CD14-positive monocyte (primary cell): ENCODE measurements around the gene SMIM33. TPM values are rescaled to one million over a fixed set of nuclear protein-coding genes. Genes with fewer than 3 reads are reported as not detected.
A peak's percentile ranks its signal among the peaks of the same experiment; 100 is the strongest.

Experiments used
- DNase-seq, 3 donors: peaks; one replicate each; pipeline ENCODE4 v3.0.0-alpha.2; 2011 to 2022
- H2AFZ ChIP-seq: 2 replicates; pipeline ENCODE4 v1.6.0; 2012; ENCODE audit warnings: mild to moderate bottlenecking, low read depth, low read length, inconsistent platforms; ENCODE audit not compliant: insufficient read depth, poor library complexity, severe bottlenecking
- H3K27ac ChIP-seq, 2 donors: 1 replicate in 1 of 2; 2 replicates in 1 of 2; pipeline ENCODE4 v1.5.1; 2012 to 2013; ENCODE audit warnings: low read length in 2 of 2, control low read depth in 1 of 2, inconsistent platforms in 1 of 2, low read depth in 1 of 2, mild to moderate bottlenecking in 1 of 2
- H3K27me3 ChIP-seq, 2 donors: one replicate each; pipeline versions ENCODE4 v1.6.0 to v1.6.1; 2011 to 2013; ENCODE audit warnings: low read length in 2 of 2; ENCODE audit not compliant: control insufficient read depth in 2 of 2, insufficient read depth in 2 of 2
- H3K36me3 ChIP-seq, 2 donors: replicated peaks in 1 of 2; 1 replicate in 1 of 2; 2 replicates in 1 of 2; pipeline versions ENCODE4 v1.5.1 to v1.6.1; 2012 to 2013; ENCODE audit warnings: low read length in 2 of 2, control low read depth in 1 of 2, inconsistent platforms in 1 of 2, mild to moderate bottlenecking in 1 of 2; ENCODE audit not compliant: insufficient read depth in 2 of 2, control insufficient read depth in 1 of 2
- H3K4me1 ChIP-seq, 2 donors: 1 replicate in 1 of 2; 2 replicates in 1 of 2; pipeline versions ENCODE4 v1.5.1 to v1.6.1; 2012 to 2013; ENCODE audit warnings: low read length in 2 of 2, control low read depth in 1 of 2, inconsistent platforms in 1 of 2, mild to moderate bottlenecking in 1 of 2, moderate library complexity in 1 of 2; ENCODE audit not compliant: insufficient read depth in 2 of 2, control insufficient read depth in 1 of 2
- H3K4me2 ChIP-seq: replicated peaks from 2 replicates; pipeline ENCODE3; 2012; ENCODE audit warnings: low read length, moderate library complexity, mild to moderate bottlenecking; ENCODE audit not compliant: poor library complexity, severe bottlenecking; ENCODE audit errors: extremely low read depth
- H3K4me3 ChIP-seq, 3 experiments: fragments of 200-600 bp in 1 of 3; sonication (generic) in 1 of 3; replicated peaks in 1 of 3; 1 replicate in 2 of 3; 2 replicates in 1 of 3; pipeline ENCODE4 v1.5.1; 2011 to 2013; ENCODE audit warnings: low read length in 3 of 3, mild to moderate bottlenecking in 3 of 3, control low read depth in 2 of 3, low read depth in 2 of 3, inconsistent platforms in 1 of 3, moderate library complexity in 1 of 3
- H3K79me2 ChIP-seq: 2 replicates; pipeline ENCODE4 v1.6.0; 2012; ENCODE audit warnings: mild to moderate bottlenecking, control low read depth, inconsistent platforms, low read length, moderate library complexity; ENCODE audit not compliant: insufficient read depth
- H3K9ac ChIP-seq: 2 replicates; pipeline ENCODE4 v1.6.0; 2017; ENCODE audit warnings: low read length, mild to moderate bottlenecking; ENCODE audit not compliant: insufficient read depth, poor library complexity, severe bottlenecking
- H3K9me3 ChIP-seq, 2 donors: replicated peaks in 1 of 2; 1 replicate in 1 of 2; 2 replicates in 1 of 2; pipeline versions ENCODE4 v1.5.1 to v1.6.1; 2012 to 2013; ENCODE audit warnings: low read length in 2 of 2, control low read depth in 1 of 2; ENCODE audit not compliant: control insufficient read depth in 1 of 2, insufficient read depth in 1 of 2
- H4K20me1 ChIP-seq: 2 replicates; pipeline ENCODE4 v1.6.0; 2012; ENCODE audit warnings: mild to moderate bottlenecking, low read length, control low read depth, moderate library complexity; ENCODE audit not compliant: insufficient read depth
- H3K27ac Mint-ChIP-seq, 7 donors: one replicate each; pipeline ENCODE4 v1.8.0; 2020; ENCODE audit warnings: mild to moderate bottlenecking in 7 of 7, mixed read lengths in 7 of 7, moderate library complexity in 6 of 7, inconsistent platforms in 2 of 7
- H3K27me3 Mint-ChIP-seq, 3 donors: one replicate each; pipeline ENCODE4 v1.8.0; 2021 to 2022; ENCODE audit warnings: low read depth in 3 of 3, mild to moderate bottlenecking in 3 of 3, mixed read lengths in 3 of 3, moderate library complexity in 3 of 3, inconsistent platforms in 1 of 3
- H3K36me3 Mint-ChIP-seq, 2 donors: one replicate each; pipeline ENCODE4 v1.8.0; 2020; ENCODE audit warnings: mixed read lengths in 2 of 2, inconsistent platforms in 1 of 2, mild to moderate bottlenecking in 1 of 2
- H3K4me1 Mint-ChIP-seq: one replicate; pipeline ENCODE4 v1.8.0; 2020; ENCODE audit warnings: mild to moderate bottlenecking, mixed read lengths
- H3K4me3 Mint-ChIP-seq, 2 donors: one replicate each; pipeline ENCODE4 v1.8.0; 2020; ENCODE audit warnings: mild to moderate bottlenecking in 2 of 2, mixed read lengths in 2 of 2, moderate library complexity in 1 of 2
- H3K9me3 Mint-ChIP-seq, 7 donors: one replicate each; pipeline ENCODE4 v1.8.0; 2020 to 2022; ENCODE audit warnings: mixed read lengths in 7 of 7, mild to moderate bottlenecking in 6 of 7, moderate library complexity in 6 of 7, inconsistent platforms in 2 of 7
- WGBS: methylation state at CpG from one replicate; pipeline ENCODE4 v1.1.5; 2013; ENCODE audit warnings: missing lambda C conversion rate; ENCODE audit not compliant: insufficient coverage; 5-methylcytosine and 5-hydroxymethylcytosine counted together
- intact Hi-C, 2 donors: fragments of 100-400 bp; cut with micrococcal nuclease; formaldehyde crosslinking; loops; one replicate each; pipeline versions ENCODE4 v1.15.0 to v1.15.1; 2023
- polyA minus RNA-seq: library from RNA; depleted of rRNA, polyadenylated mRNA; stranded (reverse); fragments of >200 nt; gene quantifications from 2 replicates; pipeline ENCODE4 v1.2.3, GENCODE V29; 2012
- polyA plus RNA-seq, 3 donors: library from polyadenylated mRNA; depleted of rRNA in 1 of 3; unstranded in 2 of 3; stranded (reverse) in 1 of 3; fragments of 300-500 nt in 2 of 3; fragments of >200 nt in 1 of 3; fragmentation: Illumina TruSeq in 2 of 3; gene quantifications; 1 replicate in 2 of 3; 2 replicates in 1 of 3; pipeline ENCODE4 v1.2.3, GENCODE V29; 2012 to 2021
- total RNA-seq, 12 experiments: library from RNA in 1 of 12; stranded (reverse) in 1 of 12; fragments of 120-200 nt in 1 of 12; gene quantifications; one replicate each; pipeline ENCODE4 v1.2.4 and lab custom pipeline; 2013 to 2026; ENCODE audit warnings: mixed read lengths in 6 of 12, inconsistent platforms in 1 of 12
- TF ChIP-seq, protein P1 (sequence below): fragments of 200-600 bp; IDR thresholded peaks from one replicate; pipeline ENCODE4 v1.8.0; 2022; ENCODE audit warnings: antibody characterized with exemption, mild to moderate bottlenecking

Gene SMIM33
- not detected for total RNA-seq (2013)
- not detected for polyA plus RNA-seq
- polyA minus RNA-seq, result not detected in 2 replicates
- total RNA-seq (lab: John Stamatoyannopoulos, UW), result 0 to 0.12 (median 0) reads per million in 11 experiments

DNA sequence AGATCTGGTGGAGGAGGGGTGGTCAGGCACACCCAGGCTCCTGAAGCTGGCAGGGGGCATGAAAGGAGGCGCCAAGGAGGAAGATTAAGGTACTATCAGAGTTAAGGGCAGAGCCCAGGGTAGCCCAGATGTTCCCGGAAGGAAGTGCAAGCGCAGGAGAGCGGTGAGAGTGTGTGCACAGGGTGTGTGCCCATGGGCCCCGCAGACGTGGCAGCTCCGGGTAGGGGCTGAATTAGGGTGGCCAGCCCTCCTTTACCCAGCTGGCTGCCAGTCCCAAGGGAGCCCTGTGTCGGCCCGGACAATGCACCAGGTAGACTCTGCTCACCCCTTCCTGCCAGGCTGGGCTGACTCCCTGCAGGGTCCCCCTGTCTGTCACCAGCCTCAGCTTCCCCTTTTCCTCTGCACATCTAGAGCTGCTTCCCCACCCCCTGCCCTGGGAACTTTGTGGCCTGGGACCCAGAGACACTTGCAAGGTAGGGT, at the start of gene SMIM33:
TSS of gene SMIM33 (plus strand) at position 184 of the 480 bp plus-strand sequence. CDS start at position 302, 118 bp downstream.
- intact Hi-C loops, result no loop called here
- H3K4me2 ChIP-seq, result peak within 1 kb of the TSS; percentile 72
- H3K4me3 ChIP-seq, result peak within 1 kb of the TSS in 1 of 3 experiments; percentile 55
- Mint-ChIP-seq H3K27me3 (peaks cover 0 to 2% (median 0%) of the 10 kb centered on the region in 3 donors), H3K36me3 (peaks cover 10 to 13% of the 10 kb centered on the region in 2 donors), H3K4me1 (peaks cover 83% of the 10 kb centered on the region), H3K9me3 (peaks cover 0 to 5% (median 0%) of the 10 kb centered on the region in 7 donors), H3K4me3 (peak within 1 kb of the TSS; percentile 66 to 71), H3K27ac (peak within 1 kb of the TSS in 5 of 7 donors; percentile 19 to 74 (median 70))
- H3K9me3 ChIP-seq, result no peaks in the 10 kb centered on the region
- WGBS, result 0% methylated on average over 9 of the region's 9 CpGs
- peaks cover under 1 to 4% of the 10 kb centered on the region in 2 donors for H3K36me3 ChIP-seq
- peaks cover 17% of the 10 kb centered on the region for H4K20me1 ChIP-seq
- peak in 2 of 3 donors; percentile 57 to 60 for DNase-seq
- TF ChIP-seq, protein P1, sequence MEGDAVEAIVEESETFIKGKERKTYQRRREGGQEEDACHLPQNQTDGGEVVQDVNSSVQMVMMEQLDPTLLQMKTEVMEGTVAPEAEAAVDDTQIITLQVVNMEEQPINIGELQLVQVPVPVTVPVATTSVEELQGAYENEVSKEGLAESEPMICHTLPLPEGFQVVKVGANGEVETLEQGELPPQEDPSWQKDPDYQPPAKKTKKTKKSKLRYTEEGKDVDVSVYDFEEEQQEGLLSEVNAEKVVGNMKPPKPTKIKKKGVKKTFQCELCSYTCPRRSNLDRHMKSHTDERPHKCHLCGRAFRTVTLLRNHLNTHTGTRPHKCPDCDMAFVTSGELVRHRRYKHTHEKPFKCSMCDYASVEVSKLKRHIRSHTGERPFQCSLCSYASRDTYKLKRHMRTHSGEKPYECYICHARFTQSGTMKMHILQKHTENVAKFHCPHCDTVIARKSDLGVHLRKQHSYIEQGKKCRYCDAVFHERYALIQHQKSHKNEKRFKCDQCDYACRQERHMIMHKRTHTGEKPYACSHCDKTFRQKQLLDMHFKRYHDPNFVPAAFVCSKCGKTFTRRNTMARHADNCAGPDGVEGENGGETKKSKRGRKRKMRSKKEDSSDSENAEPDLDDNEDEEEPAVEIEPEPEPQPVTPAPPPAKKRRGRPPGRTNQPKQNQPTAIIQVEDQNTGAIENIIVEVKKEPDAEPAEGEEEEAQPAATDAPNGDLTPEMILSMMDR, result no peak
- no peaks in the 10 kb centered on the region for H3K27me3 ChIP-seq
- no peak within 1 kb of the TSS for H3K27ac ChIP-seq
- H3K79me2 ChIP-seq, result peaks cover 22% of the 10 kb centered on the region
- peak within 1 kb of the TSS; percentile 48 for H2AFZ ChIP-seq
- H3K9ac ChIP-seq, result no peak within 1 kb of the TSS
- H3K4me1 ChIP-seq, result peaks cover 64 to 79% of the 10 kb centered on the region in 2 donors

GRCh38 chr5:139422307-139422893, 48.4 kb upstream of the SMIM33 start:
- H3K9me3 ChIP-seq, result no peaks in the 10 kb centered on the region
- WGBS, result no CpG with 5 or more reads among the region's 5 CpGs
- H3K36me3 ChIP-seq, result no peaks in the 10 kb centered on the region
- H3K4me2 ChIP-seq, result no peak overlapping the region
- H3K4me3 ChIP-seq, result no peak overlapping the region
- no peak overlapping the region for H2AFZ ChIP-seq
- H3K9ac ChIP-seq, result no peak overlapping the region
- Mint-ChIP-seq H3K27ac (no peak overlapping the region), H3K4me1 (peaks cover 4% of the 10 kb centered on the region), H3K9me3 (peaks cover 0 to 1% (median 0%) of the 10 kb centered on the region in 7 donors), H3K36me3 (peaks cover 7 to 8% of the 10 kb centered on the region in 2 donors), H3K4me3 (no peak overlapping the region), H3K27me3 (peaks cover 0 to 1% (median 0%) of the 10 kb centered on the region in 3 donors)
- TF ChIP-seq, protein P1, result peak; percentile 81
- no peaks in the 10 kb centered on the region for H3K27me3 ChIP-seq
- peak; percentile 63 to 76 (median 68) for DNase-seq
- no peaks in the 10 kb centered on the region for H3K4me1 ChIP-seq
- H3K79me2 ChIP-seq, result no peaks in the 10 kb centered on the region
- intact Hi-C loops, result loop anchor here in 1 of 2 donors (2.0 kb wide), 1 partner anchor 92 kb away; no protein-coding TSS in a partner anchor
- no peaks in the 10 kb centered on the region for H4K20me1 ChIP-seq
- H3K27ac ChIP-seq, result no peak overlapping the region
